Kidney (tissue), 14 donors: Measurements from ENCODE around the gene PPP1R3E. TPM values are rescaled to one million over a fixed set of nuclear protein-coding genes. Genes with fewer than 3 reads are reported as not detected.

Source experiments
- DNase-seq, 5 donors: peaks; one replicate each; pipeline ENCODE4 v3.0.0-alpha.2; 2013 to 2020
- FAIRE-seq: peaks from 2 replicates; lab custom pipeline; 2012; peaks lifted over from hg19 to GRCh38; lab: Jason Lieb, UNC
- H3K27ac ChIP-seq, 2 donors: one replicate each; pipeline ENCODE4 v1.7.0; 2013; ENCODE audit warnings: low read depth in 2 of 2, low read length in 2 of 2, inconsistent platforms in 1 of 2
- H3K27me3 ChIP-seq: one replicate; pipeline ENCODE4 v1.7.1; 2013; ENCODE audit warnings: low read length, inconsistent platforms; ENCODE audit not compliant: control insufficient read depth, insufficient read depth
- H3K36me3 ChIP-seq, 3 donors: one replicate each; pipeline versions ENCODE4 v1.7.0 to v1.7.1; 2013; ENCODE audit warnings: low read length in 3 of 3, control low read depth in 1 of 3, inconsistent platforms in 1 of 3; ENCODE audit not compliant: insufficient read depth in 3 of 3, control insufficient read depth in 2 of 3
- H3K4me1 ChIP-seq, 3 donors: one replicate each; pipeline versions ENCODE4 v1.7.0 to v1.7.1; 2013; ENCODE audit warnings: low read length in 3 of 3, inconsistent platforms in 1 of 3, low read depth in 1 of 3; ENCODE audit not compliant: control insufficient read depth in 2 of 3, insufficient read depth in 2 of 3
- H3K4me3 ChIP-seq, 3 donors: one replicate each; pipeline versions ENCODE4 v1.7.0 to v1.8.1; 2013; ENCODE audit warnings: low read length in 3 of 3, control low read depth in 1 of 3, inconsistent platforms in 1 of 3
- H3K9ac ChIP-seq, 3 donors: one replicate each; pipeline versions ENCODE4 v1.7.0 to v1.7.1; 2013; ENCODE audit warnings: low read length in 3 of 3, control low read depth in 1 of 3, inconsistent platforms in 1 of 3
- H3K9me3 ChIP-seq, 3 donors: one replicate each; pipeline versions ENCODE4 v1.7.0 to v1.7.1; 2013; ENCODE audit warnings: low read length in 3 of 3, control low read depth in 1 of 3, inconsistent platforms in 1 of 3; ENCODE audit not compliant: control insufficient read depth in 2 of 3, insufficient read depth in 1 of 3
- intact Hi-C: fragments of 100-400 bp; cut with DNase I; formaldehyde crosslinking; loops from one replicate; pipeline ENCODE4 v1.11.1; 2022
- polyA plus RNA-seq: library from polyadenylated mRNA; stranded (reverse); fragments of 350-450 nt; fragmentation: Illumina TruSeq; extraction: RNeasy Lipid Tissue Mini Kit (QIAGEN cat#74804); gene quantifications from one replicate; pipeline ENCODE4 v1.2.3, GENCODE V29; 2014; ENCODE audit warnings: low read depth, low replicate concordance; ENCODE audit not compliant: insufficient read depth
- total RNA-seq: library from RNA; stranded (reverse); fragmentation: NEBNext Ultra II Directional; extraction: Animal tissue kit (Norgen Biotek cat#: 25700); gene quantifications from one replicate; pipeline ENCODE4 v1.2.1, GENCODE V29; 2021
- TF ChIP-seq, protein P1 (sequence below): IDR thresholded peaks from 3 replicates; pipeline ENCODE4 v1.5.1; 2012; ENCODE audit warnings: mild to moderate bottlenecking, moderate library complexity, borderline replicate concordance; ENCODE audit not compliant: insufficient read depth; ENCODE audit errors: extremely low read depth
- donor health status: control.
- donor health status: control.
- donor health status: control.
- donor health status: control.
- donor health status: control.
- donor health status: DM: yes; HTN: yes; CAD: no.
- donor health status: Normal renal cell carcinoma (clear cell type).

PPP1R3E gene
- total and polyA plus RNA-seq, 2 donors from 2014 or later = 17.3 to 22.8 TPM

DNA sequence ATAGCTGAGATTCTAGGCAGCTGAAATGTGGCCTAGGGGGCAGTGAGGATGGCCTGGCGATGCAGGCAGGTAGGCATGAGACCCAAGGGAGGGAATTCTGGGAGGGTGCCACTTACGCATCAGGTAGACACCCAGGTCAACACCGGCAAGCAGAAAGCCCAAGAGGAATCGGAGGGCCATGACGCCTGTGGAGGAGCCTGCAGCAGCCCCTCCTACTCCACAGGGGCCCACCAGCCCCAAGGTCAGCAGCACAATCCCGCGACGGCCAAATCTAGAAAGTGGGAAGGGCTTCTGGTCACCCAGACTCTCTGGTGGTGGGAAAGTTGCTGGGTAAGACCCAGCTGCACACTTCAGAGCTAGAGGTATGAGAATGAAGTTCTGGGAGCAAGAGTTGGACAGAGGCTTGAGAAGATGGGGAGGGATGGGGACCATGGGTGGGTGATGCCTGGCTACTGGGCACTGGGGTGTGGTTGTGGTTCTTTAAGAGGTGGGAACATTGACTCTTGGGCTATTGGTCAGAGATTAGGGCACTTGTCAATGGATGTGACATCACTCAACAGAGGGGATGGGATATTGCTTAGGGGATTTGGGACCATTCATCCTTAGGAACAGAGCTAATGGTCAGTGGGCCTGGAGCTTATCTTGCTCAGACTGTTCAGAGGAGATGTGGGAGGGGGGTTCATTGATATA, 46.6 kb upstream of the PPP1R3E start:
- intact Hi-C loops = no loop called here
- TF ChIP-seq, protein P1, sequence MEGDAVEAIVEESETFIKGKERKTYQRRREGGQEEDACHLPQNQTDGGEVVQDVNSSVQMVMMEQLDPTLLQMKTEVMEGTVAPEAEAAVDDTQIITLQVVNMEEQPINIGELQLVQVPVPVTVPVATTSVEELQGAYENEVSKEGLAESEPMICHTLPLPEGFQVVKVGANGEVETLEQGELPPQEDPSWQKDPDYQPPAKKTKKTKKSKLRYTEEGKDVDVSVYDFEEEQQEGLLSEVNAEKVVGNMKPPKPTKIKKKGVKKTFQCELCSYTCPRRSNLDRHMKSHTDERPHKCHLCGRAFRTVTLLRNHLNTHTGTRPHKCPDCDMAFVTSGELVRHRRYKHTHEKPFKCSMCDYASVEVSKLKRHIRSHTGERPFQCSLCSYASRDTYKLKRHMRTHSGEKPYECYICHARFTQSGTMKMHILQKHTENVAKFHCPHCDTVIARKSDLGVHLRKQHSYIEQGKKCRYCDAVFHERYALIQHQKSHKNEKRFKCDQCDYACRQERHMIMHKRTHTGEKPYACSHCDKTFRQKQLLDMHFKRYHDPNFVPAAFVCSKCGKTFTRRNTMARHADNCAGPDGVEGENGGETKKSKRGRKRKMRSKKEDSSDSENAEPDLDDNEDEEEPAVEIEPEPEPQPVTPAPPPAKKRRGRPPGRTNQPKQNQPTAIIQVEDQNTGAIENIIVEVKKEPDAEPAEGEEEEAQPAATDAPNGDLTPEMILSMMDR = no peak
- no peaks in the 10 kb centered on the region for H3K9me3 ChIP-seq
- DNase-seq = no peak
- H3K9ac ChIP-seq = no peak overlapping the region
- no peak for FAIRE-seq
- no peaks in the 10 kb centered on the region for H3K27me3 ChIP-seq
- H3K36me3 ChIP-seq = no peaks in the 10 kb centered on the region
- no peak overlapping the region for H3K27ac ChIP-seq
- H3K4me3 ChIP-seq = no peak overlapping the region
- H3K4me1 ChIP-seq = peaks cover 0 to 7% (median 0%) of the 10 kb centered on the region in 3 donors

DNA sequence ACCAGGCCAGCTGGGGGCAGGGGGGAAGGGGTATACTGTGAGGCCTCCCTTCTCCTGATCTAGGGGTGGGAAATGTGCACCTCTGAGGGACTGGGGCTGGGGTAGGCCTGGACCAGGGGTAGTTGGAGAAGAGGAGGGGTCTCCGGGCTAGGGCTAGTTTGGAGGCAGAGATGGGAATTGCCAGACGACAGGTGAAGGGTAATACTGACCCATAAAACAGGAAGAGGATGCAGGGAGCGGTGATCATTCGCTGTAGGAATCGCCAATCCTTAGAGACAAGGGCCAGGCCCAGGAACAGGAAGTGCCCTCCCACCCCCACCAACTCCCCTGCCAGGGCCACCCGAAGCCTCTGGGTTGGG, 45.6 kb upstream of the PPP1R3E start:
- Histone ChIP-seq H3K9me3 (no peaks in the 10 kb centered on the region), H3K27me3 (no peaks in the 10 kb centered on the region), H3K36me3 (no peaks in the 10 kb centered on the region), H3K9ac (no peak overlapping the region), H3K4me3 (no peak overlapping the region), H3K4me1 (peaks cover 0 to 7% (median 0%) of the 10 kb centered on the region in 3 donors), H3K27ac (no peak overlapping the region)
- TF ChIP-seq, protein P1 = no peak
- FAIRE-seq = no peak
- intact Hi-C loops = no loop called here
- DNase-seq = no peak

DNA sequence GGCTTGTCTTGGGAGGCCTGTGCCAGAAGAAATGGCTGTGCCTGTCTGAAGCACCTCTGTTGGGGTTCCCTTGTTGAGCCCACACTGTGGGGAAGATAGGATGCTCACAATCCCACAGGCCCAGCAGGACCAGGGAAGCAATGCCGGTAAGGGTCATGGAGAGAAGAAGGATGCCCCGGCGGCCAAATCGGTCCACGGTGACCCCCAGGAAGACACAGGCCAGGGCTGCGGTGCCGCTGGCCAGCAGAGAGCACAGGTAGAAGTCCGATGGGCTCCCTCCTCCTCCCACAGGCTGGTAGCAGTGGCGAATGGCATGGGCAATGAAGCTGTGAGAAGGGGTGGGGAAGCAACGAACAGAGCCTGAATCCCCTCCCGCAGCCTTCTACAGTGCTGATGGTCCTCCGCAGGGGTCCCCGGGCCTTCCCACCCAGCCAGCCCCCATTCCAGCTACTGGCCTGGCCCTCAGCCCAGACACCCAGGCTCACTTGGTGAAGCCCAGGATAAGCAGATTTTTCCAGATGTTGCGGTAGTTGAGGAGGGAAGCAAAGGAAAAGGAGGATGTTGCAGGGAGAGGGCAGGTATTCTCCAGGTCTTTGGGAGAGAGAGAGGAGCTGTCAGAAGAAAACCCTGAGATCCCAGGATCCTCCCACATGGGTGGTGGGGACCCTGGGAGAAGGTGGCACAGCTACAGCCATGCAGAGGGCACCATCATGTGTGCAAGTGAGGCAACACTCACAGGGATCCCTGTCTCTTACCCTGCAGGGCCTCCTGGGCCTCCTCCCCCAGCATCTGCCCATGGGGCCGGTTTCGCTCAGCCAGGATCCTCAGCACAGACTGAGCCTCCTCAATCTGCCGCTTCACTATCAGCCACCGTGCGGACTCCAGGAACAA, 45.0 kb upstream of the PPP1R3E start:
- no peaks in the 10 kb centered on the region for H3K27me3 ChIP-seq
- DNase-seq (no peak), FAIRE-seq (no peak)
- no peaks in the 10 kb centered on the region for H3K36me3 ChIP-seq
- no peaks in the 10 kb centered on the region for H3K9me3 ChIP-seq
- no peak overlapping the region for H3K4me3 ChIP-seq
- H3K9ac ChIP-seq = no peak overlapping the region
- H3K4me1 ChIP-seq = peaks cover 0 to 5% (median 0%) of the 10 kb centered on the region in 3 donors
- intact Hi-C loops = no loop called here
- TF ChIP-seq, protein P1 = no peak
- no peak overlapping the region for H3K27ac ChIP-seq
